ENCODE data around the gene CAD. TPM values are rescaled to one million over a fixed set of nuclear protein-coding genes. Genes with fewer than 3 reads are reported as not detected.

The CAD gene
- total and polyA plus RNA-seq, 5 experiments from 2014 or later: 18.0 to 59.7 (median 31.9) TPM

- no peak overlapping the region for H3K4me3 Mint-ChIP-seq
- no peaks in the 10 kb centered on the region for H3K9me3 Mint-ChIP-seq
- ATAC-seq (no peak), DNase-seq (no peak)
- peaks cover 6 to 20% (median 9%) of the 10 kb centered on the region in 4 donors for H3K4me1 Mint-ChIP-seq
- POLR2A ChIA-PET: no interaction called here
- no peaks in the 10 kb centered on the region for H3K27me3 Mint-ChIP-seq
- H3K27ac Mint-ChIP-seq: peak overlapping the region in 4 of 10 donors; percentile 11 to 79 (median 51)
- peaks cover 0 to 81% (median 3%) of the 10 kb centered on the region in 3 donors for H3K36me3 Mint-ChIP-seq
Measured at GRCh38 chr2:27204566-27204965, 12.6 kb upstream of the CAD start.

GRCh38 chr2:27205206-27205605, 12.0 kb upstream of the CAD start:
- peaks cover 0 to 77% (median 3%) of the 10 kb centered on the region in 3 donors for H3K36me3 Mint-ChIP-seq
- ATAC-seq: no peak

GRCh38 chr2:27206346-27206745, 10.8 kb upstream of the CAD start:
- peaks cover 13 to 29% (median 16%) of the 10 kb centered on the region in 4 donors for H3K4me1 Mint-ChIP-seq
- no peaks in the 10 kb centered on the region for H3K27me3 Mint-ChIP-seq
- peaks cover 0 to 71% (median 3%) of the 10 kb centered on the region in 3 donors for H3K36me3 Mint-ChIP-seq
- DNase-seq: no peak
- no peak overlapping the region for H3K4me3 Mint-ChIP-seq
- H3K9me3 Mint-ChIP-seq: no peaks in the 10 kb centered on the region
- no peak for ATAC-seq
- no peak overlapping the region for H3K27ac Mint-ChIP-seq
- POLR2A ChIA-PET: interaction anchor here (0.6 kb wide), 1 partner anchor 18 kb away, joined by 4 read pairs; no protein-coding TSS in a partner anchor

More at GRCh38 chr2:27205206-27205605, 12.0 kb upstream of the CAD start:
- POLR2A ChIA-PET: no interaction called here
- Mint-ChIP-seq H3K27me3 (no peaks in the 10 kb centered on the region), H3K27ac (peak overlapping the region in 2 of 10 donors; percentile 59 to 67), H3K9me3 (no peaks in the 10 kb centered on the region), H3K4me3 (no peak overlapping the region), H3K4me1 (peaks cover 12 to 26% (median 14%) of the 10 kb centered on the region in 4 donors)
- DNase-seq: no peak

- Mint-ChIP-seq H3K27ac (peak overlapping the region in 1 of 10 donors; percentile 61), H3K27me3 (no peaks in the 10 kb centered on the region), H3K4me1 (peaks cover 23 to 39% (median 27%) of the 10 kb centered on the region in 4 donors), H3K9me3 (no peaks in the 10 kb centered on the region), H3K4me3 (peak overlapping the region in 2 of 10 donors; percentile 30 to 50), H3K36me3 (peaks cover 3 to 55% (median 5%) of the 10 kb centered on the region in 3 donors)
- DNase-seq: no peak
- no peak for ATAC-seq
- POLR2A ChIA-PET: no interaction called here
Measured at GRCh38 chr2:27208486-27209050, 8.6 kb upstream of the CAD start.

GRCh38 chr2:27209621-27210401, 7.4 kb upstream of the CAD start:
- POLR2A ChIA-PET: interaction anchor here (0.7 kb wide), 1 partner anchor 361 kb away, joined by 5 read pairs; no protein-coding TSS in a partner anchor
- Mint-ChIP-seq H3K27ac (peak overlapping the region in 9 of 10 donors; percentile 13 to 89 (median 53)), H3K9me3 (no peaks in the 10 kb centered on the region), H3K4me1 (peaks cover 24 to 40% (median 29%) of the 10 kb centered on the region in 4 donors), H3K4me3 (peak overlapping the region in 9 of 10 donors; percentile 43 to 81 (median 65)), H3K27me3 (no peaks in the 10 kb centered on the region), H3K36me3 (peaks cover 5 to 47% (median 5%) of the 10 kb centered on the region in 3 donors)
- DNase-seq (no peak), ATAC-seq (no peak)

DNA sequence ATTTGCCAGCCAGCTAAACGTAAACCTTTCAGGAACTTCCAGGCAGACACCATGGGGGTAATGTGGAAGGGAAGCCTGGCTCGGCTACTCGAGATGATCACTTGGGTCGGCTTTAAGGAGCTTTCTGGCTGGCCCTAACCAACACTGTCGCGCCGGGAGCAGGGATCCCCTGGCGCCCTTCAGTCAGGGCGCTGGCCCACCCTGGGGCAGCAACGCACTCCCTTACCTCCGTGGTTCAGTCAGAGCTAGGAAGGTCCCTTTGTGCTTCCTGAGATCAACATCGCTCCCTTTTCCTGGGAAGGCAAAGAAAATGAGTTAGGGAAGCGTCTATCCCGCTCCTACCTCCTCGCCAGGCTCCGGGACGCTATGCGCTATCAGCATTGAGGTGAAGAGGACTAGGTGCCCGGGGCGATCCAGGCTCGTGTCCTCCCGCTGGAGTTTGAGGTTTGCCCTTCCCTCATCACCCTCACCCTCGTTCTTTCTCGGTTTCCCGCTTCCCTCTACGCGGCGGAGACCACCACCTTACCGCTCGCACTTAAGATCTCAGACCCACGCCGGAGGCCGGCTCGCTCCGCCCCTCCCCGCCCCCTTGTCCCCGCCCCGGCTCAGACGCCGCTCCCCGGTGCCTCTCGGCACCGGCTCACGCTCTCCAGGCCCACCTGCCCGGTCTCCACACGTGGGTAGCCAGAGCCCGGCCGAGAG, 5.8 kb upstream of the CAD start:
- POLR2A ChIA-PET: interaction anchor here (0.5 to 3.0 kb wide), 11 partner anchors 8 to 429 kb away, joined by 3 to 16 read pairs (median 4); partner anchors contain the start of genes ABHD1, AGBL5, KHK and PPM1G
- ATAC-seq (no peak), DNase-seq (no peak)
- Mint-ChIP-seq H3K36me3 (peaks cover 4 to 40% (median 5%) of the 10 kb centered on the region in 3 donors), H3K27me3 (no peaks in the 10 kb centered on the region), H3K4me3 (peak overlapping the region; percentile 83 to 100 (median 95)), H3K27ac (peak overlapping the region; percentile 90 to 100 (median 97)), H3K9me3 (no peaks in the 10 kb centered on the region), H3K4me1 (peaks cover 20 to 42% (median 34%) of the 10 kb centered on the region in 4 donors)

DNA sequence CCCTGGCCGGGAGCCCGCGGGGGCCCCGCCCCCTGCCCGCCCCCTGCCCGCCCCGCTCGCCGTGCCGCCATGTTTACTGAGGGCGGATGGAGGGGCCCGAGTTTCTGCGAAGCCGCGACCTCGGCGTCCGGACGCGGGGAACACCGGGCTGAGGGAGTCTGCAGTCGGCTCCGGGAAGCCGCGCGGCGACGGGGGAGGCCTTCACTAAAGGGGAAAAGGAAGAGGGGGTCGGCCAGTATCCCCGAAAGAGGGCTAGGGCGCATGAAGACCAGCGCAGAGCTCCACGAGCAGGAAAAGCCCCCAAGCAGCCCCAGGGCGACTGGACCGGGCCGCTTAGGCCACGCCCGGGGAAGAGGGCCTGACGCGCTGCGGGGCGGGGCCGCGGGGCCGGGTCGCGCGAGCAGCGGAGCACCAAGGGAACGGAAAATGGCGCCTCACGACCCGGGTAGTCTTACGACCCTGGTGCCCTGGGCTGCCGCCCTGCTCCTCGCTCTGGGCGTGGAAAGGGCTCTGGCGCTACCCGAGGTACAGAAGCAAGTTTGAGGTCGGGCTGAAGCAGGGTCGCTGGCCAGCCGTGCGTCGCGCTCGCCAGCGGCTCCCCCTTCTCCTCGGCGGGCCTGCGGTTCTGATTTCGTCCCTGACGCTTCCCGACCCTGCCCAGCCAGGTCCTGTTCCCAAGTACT, 5.1 kb upstream of the CAD start, which contains the start of the genes ATRAID and SLC5A6:
TSS of gene ATRAID (plus strand) at position 99 of the 683 bp plus-strand sequence. CDS start at position 427, 328 bp downstream.
TSS of gene SLC5A6 (minus strand) at position 326 of the 683 bp plus-strand sequence. CDS start 4,618 bp downstream, outside the sequence.
- DNase-seq (peak; percentile 84 to 94 (median 90)), ATAC-seq (peak; percentile 84 to 89)
- Mint-ChIP-seq H3K4me1 (peaks cover 25 to 47% (median 41%) of the 10 kb centered on the region in 4 donors), H3K9me3 (no peaks in the 10 kb centered on the region), H3K36me3 (peaks cover 5 to 38% (median 7%) of the 10 kb centered on the region in 3 donors), H3K4me3 (peak within 1 kb of the TSS; percentile 91 to 100 (median 100)), H3K27me3 (no peaks in the 10 kb centered on the region), H3K27ac (peak within 1 kb of the TSS; percentile 99 to 100 (median 100))
- POLR2A ChIA-PET: interaction anchor here (0.5 to 3.0 kb wide), 11 partner anchors 9 to 430 kb away, joined by 3 to 16 read pairs (median 4); partner anchors contain the start of genes ABHD1, AGBL5, KHK and OST4

DNA sequence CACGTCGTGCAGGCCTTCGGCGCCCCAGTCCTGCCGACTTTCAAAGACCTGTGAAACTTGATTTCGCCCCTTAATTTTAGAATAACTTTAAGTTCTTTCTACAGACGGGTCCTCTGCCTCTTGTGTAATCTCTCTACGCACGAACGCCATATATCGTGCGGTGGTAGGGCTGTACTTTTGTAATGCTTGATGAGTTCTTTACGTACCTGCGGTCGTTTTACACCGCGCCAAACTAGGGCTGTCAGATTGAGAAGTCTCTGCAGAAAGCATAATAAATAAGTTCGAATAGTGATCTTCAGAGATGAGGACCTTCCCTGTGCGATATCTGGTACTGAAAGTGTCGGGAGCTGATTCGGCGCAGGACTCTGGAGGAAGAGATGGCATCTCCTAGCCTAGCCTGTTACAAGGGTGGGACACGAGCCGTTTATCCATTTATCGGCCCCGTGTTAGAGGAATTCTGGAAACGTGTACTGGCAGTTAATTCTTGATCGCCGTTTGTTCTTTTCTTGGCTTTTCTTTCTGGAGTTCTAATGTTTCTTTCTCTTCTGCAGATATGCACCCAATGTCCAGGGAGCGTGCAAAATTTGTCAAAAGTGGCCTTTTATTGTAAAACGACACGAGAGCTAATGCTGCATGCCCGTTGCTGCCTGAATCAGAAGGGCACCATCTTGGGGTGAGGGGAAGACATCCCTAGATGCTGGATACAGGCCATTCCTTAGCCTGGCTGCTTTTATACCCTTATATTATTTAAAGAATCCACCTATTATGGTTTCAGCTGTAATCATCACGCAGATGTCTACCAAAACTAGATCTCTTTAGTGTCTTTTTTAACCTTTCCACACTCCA, 4.3 kb upstream of the CAD start:
- peaks cover 5 to 32% (median 6%) of the 10 kb centered on the region in 3 donors for H3K36me3 Mint-ChIP-seq
- no peaks in the 10 kb centered on the region for H3K9me3 Mint-ChIP-seq
- peak overlapping the region; percentile 91 to 100 (median 100) for H3K4me3 Mint-ChIP-seq
- POLR2A ChIA-PET: interaction anchor here (0.6 to 3.0 kb wide), 11 partner anchors 8 to 216 kb away, joined by 3 to 16 read pairs (median 4); partner anchors contain the start of genes ABHD1, AGBL5, KHK and NRBP1
- H3K27ac Mint-ChIP-seq: peak overlapping the region; percentile 99 to 100 (median 100)
- H3K4me1 Mint-ChIP-seq: peaks cover 29 to 52% (median 47%) of the 10 kb centered on the region in 4 donors
- ATAC-seq (peak; percentile 52 to 72), DNase-seq (peak in 9 of 10 donors; percentile 28 to 89 (median 74))
- H3K27me3 Mint-ChIP-seq: no peaks in the 10 kb centered on the region

DNA sequence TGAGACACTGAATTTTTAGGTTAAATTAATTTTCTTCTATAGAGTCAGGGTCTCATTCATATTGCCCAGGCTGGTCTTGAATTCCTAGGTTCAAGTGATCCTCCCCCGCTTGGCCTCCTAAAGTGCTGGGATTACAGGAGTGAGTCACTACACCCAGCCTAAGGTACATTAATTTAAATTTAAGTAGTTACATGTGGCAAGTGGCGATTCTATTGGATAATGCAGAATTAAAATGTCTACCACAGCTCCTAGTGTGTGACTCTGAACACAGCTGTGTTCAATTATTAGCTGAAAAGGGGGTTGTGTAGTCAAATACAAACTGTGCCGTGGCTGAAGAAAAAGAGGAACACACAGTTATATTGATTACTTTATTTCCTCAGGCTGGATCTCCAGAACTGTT, 2.2 kb upstream of the CAD start:
- POLR2A ChIA-PET: interaction anchor here (0.6 kb wide), 1 partner anchor 88 kb away, joined by 3 read pairs; no protein-coding TSS in a partner anchor
- Mint-ChIP-seq H3K4me1 (peaks cover 28 to 53% (median 46%) of the 10 kb centered on the region in 4 donors), H3K27me3 (no peaks in the 10 kb centered on the region), H3K36me3 (peaks cover 5 to 19% (median 6%) of the 10 kb centered on the region in 3 donors), H3K9me3 (no peaks in the 10 kb centered on the region), H3K27ac (peak overlapping the region in 6 of 10 donors; percentile 74 to 98 (median 86)), H3K4me3 (no peak overlapping the region)
- no peak for DNase-seq
- no peak for ATAC-seq

DNA sequence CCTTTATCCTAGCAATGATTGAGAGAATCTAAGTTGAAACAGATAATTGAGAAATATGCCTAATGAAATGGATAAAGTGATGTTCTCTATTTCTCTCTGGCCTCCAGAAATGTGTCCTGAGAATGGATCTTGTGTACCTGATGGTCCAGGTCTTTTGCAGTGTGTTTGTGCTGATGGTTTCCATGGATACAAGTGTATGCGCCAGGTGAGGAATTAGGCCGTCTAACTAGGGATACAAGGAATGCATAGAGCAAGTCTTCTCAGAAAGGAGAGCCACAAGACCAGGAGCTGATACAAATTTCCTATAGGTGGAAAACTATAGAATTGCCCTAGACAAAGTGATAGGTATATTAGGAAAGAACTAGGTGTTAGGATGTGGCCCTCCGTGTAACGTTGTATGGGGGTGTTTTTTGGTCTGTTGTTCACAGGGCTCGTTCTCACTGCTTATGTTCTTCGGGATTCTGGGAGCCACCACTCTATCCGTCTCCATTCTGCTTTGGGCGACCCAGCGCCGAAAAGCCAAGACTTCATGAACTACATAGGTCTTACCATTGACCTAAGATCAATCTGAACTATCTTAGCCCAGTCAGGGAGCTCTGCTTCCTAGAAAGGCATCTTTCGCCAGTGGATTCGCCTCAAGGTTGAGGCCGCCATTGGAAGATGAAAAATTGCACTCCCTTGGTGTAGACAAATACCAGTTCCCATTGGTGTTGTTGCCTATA, 592 bp upstream of the CAD start:
- H3K27me3 Mint-ChIP-seq: no peaks in the 10 kb centered on the region
- ATAC-seq (no peak), DNase-seq (peak in 1 of 10 donors; percentile 45)
- POLR2A ChIA-PET: interaction anchor here (0.6 to 1.8 kb wide), 4 partner anchors 21 to 125 kb away, joined by 3 to 5 read pairs (median 3); no protein-coding TSS in a partner anchor
- peaks cover 26 to 55% (median 44%) of the 10 kb centered on the region in 4 donors for H3K4me1 Mint-ChIP-seq
- H3K36me3 Mint-ChIP-seq: peaks cover 5 to 33% (median 9%) of the 10 kb centered on the region in 3 donors
- H3K27ac Mint-ChIP-seq: peak overlapping the region; percentile 76 to 99 (median 94)
- peak overlapping the region; percentile 90 to 99 (median 96) for H3K4me3 Mint-ChIP-seq
- no peaks in the 10 kb centered on the region for H3K9me3 Mint-ChIP-seq
